Measurements from ENCODE around the gene CDO1.

Gene CDO1

DNA sequence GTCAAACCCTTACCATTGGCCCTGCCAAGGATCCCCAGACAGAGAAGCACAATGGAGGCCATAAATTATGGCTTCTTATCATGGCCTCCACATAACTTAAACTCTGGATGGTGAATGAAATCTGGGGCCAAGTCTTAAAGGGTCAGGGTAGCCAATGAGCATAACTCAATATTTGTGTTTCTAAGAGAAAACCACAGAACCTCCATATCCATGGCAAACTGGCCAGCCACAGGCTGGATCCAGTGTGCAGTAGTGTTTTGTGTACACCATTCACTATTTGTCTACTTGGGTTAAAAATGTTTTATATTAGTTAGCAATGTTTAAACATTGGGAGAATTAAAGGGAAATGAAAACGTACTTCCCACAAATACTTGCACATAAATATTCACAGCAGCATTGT lies 60.8 kb downstream of the CDO1 start:
- Histone ChIP-seq H3K27ac (ENCODE audit: low read depth, low read length) (no peak overlapping the region), H3K9me3 (ENCODE audit: control insufficient read depth, insufficient read depth, low read length) (no peaks in the 10 kb centered on the region), H3K36me3 (ENCODE audit: control insufficient read depth, insufficient read depth, low read length) (no peaks in the 10 kb centered on the region), H3K27me3 (ENCODE audit: control insufficient read depth, insufficient read depth, low read length) (no peaks in the 10 kb centered on the region), H3K4me3 (ENCODE audit: low read depth, low read length) (no peak overlapping the region), H3K4me1 (ENCODE audit: control insufficient read depth, insufficient read depth, low read length) (peaks cover 9% of the 10 kb centered on the region), H3K9ac (ENCODE audit: low read depth, low read length) (no peak overlapping the region)

All from HUES48 (cell line).